ENCODE measurements around the gene TNNC1. TPM values are rescaled to one million over a fixed set of nuclear protein-coding genes. Genes with fewer than 3 reads are reported as not detected.

The TNNC1 gene
- total and polyA plus RNA-seq, 2 of the 13 experiments (the other 11 are each of a cell fraction or from before 2014, with no cell fraction given): 11.8 to 36.4 TPM

DNA sequence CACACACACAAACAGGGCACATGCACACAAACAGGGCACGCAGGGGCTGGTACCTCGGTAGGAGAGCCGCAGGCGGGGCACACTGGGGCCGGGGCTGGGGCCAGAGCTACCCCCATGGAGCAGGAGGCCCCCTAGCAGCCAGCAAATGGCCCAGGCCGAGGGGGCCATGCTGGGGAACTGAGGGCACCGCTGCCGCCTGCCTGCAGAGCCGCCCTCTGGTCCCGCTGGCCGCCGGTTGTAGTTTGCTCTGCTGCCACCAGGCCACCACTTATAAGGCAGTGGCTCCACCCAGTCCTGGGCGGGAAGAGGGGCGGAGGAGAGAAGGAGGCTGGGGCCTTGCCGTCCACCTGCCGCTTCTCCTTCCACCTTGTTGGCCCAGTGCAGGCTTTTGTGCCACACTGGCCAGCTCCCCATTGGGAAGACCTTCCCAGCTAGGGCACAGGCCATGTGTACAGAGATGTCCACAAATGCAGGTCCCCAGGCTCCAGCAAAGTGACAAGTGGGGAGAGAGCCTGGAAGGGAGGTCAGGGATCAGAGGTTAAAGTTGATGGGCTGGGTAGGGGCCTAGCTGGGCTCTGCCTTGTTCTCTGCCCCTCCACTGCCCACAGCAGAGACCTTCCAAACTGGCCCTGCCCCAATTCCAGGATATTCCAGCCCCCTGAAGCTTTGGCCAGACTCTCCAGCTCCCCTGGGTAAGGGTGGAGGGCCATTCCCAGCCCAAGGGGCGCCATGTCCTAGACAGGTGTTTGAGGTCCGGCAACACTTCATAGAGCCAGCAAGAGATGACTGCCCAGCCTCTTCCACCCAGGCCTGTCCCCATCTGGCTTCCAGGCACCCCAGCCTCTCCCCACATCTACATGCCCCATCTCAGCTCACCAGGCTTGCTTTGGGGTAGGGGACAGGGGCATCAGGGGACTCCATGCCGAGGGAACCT is 8.7 kb downstream of the TNNC1 start, which contains the start of gene SEMA3G (continued):
- TF ChIP-seq ZSCAN12 (CRISPR knock-in tag; IDR thresholded peaks at IDR 0.05) (no peak), BRCA1 (CRISPR knock-in tag; IDR thresholded peaks at IDR 0.05) (no peak), ZBTB1 (CRISPR knock-in tag; IDR thresholded peaks at IDR 0.05; ENCODE audit: borderline replicate concordance) (no peak), RBAK (CRISPR knock-in tag; IDR thresholded peaks at IDR 0.05) (no peak), ZNF562 (CRISPR knock-in tag; IDR thresholded peaks at IDR 0.05; ENCODE audit: borderline replicate concordance) (no peak), SOX6 (IDR thresholded peaks at IDR 0.05) (no peak), SOX6 (CRISPR knock-in tag; IDR thresholded peaks at IDR 0.05) (peak; percentile 58), ZIK1 (CRISPR knock-in tag; IDR thresholded peaks at IDR 0.05; ENCODE audit: borderline replicate concordance, low read depth) (no peak), SIX1 (CRISPR knock-in tag; IDR thresholded peaks at IDR 0.05; ENCODE audit: borderline replicate concordance) (no peak), KAT7 (CRISPR knock-in tag; IDR thresholded peaks at IDR 0.05; ENCODE audit: borderline replicate concordance) (no peak), MEF2D (CRISPR knock-in tag; IDR thresholded peaks at IDR 0.05) (peak; percentile 68; the same call in 1 of the 2 replicates), ZNF761 (CRISPR knock-in tag; conservative IDR thresholded peaks at IDR 0.05) (no peak)
- TF ChIP-seq, protein P1, sequence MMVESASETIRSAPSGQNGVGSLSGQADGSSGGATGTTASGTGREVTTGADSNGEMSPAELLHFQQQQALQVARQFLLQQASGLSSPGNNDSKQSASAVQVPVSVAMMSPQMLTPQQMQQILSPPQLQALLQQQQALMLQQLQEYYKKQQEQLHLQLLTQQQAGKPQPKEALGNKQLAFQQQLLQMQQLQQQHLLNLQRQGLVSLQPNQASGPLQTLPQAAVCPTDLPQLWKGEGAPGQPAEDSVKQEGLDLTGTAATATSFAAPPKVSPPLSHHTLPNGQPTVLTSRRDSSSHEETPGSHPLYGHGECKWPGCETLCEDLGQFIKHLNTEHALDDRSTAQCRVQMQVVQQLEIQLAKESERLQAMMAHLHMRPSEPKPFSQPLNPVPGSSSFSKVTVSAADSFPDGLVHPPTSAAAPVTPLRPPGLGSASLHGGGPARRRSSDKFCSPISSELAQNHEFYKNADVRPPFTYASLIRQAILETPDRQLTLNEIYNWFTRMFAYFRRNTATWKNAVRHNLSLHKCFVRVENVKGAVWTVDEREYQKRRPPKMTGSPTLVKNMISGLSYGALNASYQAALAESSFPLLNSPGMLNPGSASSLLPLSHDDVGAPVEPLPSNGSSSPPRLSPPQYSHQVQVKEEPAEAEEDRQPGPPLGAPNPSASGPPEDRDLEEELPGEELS (CRISPR knock-in tag; IDR thresholded peaks at IDR 0.05): no peak
- TF ChIP-seq, protein P2, sequence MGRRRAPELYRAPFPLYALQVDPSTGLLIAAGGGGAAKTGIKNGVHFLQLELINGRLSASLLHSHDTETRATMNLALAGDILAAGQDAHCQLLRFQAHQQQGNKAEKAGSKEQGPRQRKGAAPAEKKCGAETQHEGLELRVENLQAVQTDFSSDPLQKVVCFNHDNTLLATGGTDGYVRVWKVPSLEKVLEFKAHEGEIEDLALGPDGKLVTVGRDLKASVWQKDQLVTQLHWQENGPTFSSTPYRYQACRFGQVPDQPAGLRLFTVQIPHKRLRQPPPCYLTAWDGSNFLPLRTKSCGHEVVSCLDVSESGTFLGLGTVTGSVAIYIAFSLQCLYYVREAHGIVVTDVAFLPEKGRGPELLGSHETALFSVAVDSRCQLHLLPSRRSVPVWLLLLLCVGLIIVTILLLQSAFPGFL (CRISPR knock-in tag; IDR thresholded peaks at IDR 0.05): no peak
- TF ChIP-seq, protein P3, sequence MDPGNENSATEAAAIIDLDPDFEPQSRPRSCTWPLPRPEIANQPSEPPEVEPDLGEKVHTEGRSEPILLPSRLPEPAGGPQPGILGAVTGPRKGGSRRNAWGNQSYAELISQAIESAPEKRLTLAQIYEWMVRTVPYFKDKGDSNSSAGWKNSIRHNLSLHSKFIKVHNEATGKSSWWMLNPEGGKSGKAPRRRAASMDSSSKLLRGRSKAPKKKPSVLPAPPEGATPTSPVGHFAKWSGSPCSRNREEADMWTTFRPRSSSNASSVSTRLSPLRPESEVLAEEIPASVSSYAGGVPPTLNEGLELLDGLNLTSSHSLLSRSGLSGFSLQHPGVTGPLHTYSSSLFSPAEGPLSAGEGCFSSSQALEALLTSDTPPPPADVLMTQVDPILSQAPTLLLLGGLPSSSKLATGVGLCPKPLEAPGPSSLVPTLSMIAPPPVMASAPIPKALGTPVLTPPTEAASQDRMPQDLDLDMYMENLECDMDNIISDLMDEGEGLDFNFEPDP (CRISPR knock-in tag; conservative IDR thresholded peaks at IDR 0.05): no peak
- TF ChIP-seq, protein P4, sequence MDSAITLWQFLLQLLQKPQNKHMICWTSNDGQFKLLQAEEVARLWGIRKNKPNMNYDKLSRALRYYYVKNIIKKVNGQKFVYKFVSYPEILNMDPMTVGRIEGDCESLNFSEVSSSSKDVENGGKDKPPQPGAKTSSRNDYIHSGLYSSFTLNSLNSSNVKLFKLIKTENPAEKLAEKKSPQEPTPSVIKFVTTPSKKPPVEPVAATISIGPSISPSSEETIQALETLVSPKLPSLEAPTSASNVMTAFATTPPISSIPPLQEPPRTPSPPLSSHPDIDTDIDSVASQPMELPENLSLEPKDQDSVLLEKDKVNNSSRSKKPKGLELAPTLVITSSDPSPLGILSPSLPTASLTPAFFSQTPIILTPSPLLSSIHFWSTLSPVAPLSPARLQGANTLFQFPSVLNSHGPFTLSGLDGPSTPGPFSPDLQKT (CRISPR knock-in tag; IDR thresholded peaks at IDR 0.05; ENCODE audit: borderline replicate concordance): no peak
- TF ChIP-seq, protein P5, sequence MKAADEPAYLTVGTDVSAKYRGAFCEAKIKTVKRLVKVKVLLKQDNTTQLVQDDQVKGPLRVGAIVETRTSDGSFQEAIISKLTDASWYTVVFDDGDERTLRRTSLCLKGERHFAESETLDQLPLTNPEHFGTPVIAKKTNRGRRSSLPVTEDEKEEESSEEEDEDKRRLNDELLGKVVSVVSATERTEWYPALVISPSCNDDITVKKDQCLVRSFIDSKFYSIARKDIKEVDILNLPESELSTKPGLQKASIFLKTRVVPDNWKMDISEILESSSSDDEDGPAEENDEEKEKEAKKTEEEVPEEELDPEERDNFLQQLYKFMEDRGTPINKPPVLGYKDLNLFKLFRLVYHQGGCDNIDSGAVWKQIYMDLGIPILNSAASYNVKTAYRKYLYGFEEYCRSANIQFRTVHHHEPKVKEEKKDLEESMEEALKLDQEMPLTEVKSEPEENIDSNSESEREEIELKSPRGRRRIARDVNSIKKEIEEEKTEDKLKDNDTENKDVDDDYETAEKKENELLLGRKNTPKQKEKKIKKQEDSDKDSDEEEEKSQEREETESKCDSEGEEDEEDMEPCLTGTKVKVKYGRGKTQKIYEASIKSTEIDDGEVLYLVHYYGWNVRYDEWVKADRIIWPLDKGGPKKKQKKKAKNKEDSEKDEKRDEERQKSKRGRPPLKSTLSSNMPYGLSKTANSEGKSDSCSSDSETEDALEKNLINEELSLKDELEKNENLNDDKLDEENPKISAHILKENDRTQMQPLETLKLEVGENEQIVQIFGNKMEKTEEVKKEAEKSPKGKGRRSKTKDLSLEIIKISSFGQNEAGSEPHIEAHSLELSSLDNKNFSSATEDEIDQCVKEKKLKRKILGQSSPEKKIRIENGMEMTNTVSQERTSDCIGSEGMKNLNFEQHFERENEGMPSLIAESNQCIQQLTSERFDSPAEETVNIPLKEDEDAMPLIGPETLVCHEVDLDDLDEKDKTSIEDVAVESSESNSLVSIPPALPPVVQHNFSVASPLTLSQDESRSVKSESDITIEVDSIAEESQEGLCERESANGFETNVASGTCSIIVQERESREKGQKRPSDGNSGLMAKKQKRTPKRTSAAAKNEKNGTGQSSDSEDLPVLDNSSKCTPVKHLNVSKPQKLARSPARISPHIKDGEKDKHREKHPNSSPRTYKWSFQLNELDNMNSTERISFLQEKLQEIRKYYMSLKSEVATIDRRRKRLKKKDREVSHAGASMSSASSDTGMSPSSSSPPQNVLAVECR (CRISPR knock-in tag; IDR thresholded peaks at IDR 0.05; ENCODE audit: borderline replicate concordance): peak; percentile 55; the same call in 1 of the 2 replicates

Measured in HepG2 (cell line).